ENCODE results near the gene TMTC2. TPM values are rescaled to one million over a fixed set of nuclear protein-coding genes. Genes with fewer than 3 reads are reported as not detected.

The TMTC2 gene
- total and polyA plus RNA-seq, 10 of the 15 experiments (the other 5 are each of a cell fraction or from before 2014, with no cell fraction given) = 0.14 to 9.7 (median 1.2) TPM

GRCh38 chr12:82688035-82688501 is 1.4 kb downstream of the TMTC2 start:
- peak overlapping the region; percentile 99 for H2AFZ ChIP-seq (ENCODE audit: control insufficient read depth, low read depth, low read length)
- BruUV-seq (replicated peaks) = no TSS peak
- peak overlapping the region; percentile 80 for H3K4me2 ChIP-seq (ENCODE audit: control insufficient read depth, insufficient read depth)
- POLR2A ChIA-PET = no interaction called here
- no peaks in the 10 kb centered on the region for H4K20me1 ChIP-seq (ENCODE audit: control insufficient read depth, insufficient read depth)
- SMC1A ChIA-PET (ENCODE audit: uncharacterized antibody, unreplicated experiment) = no interaction called here
- H3K4me3 ChIP-seq = peak overlapping the region; percentile 75
- H3K36me3 ChIP-seq (ENCODE audit: control insufficient read depth in 2 of 2, insufficient read depth in 2 of 2, low read length in 1 of 2) = no peaks in the 10 kb centered on the region
- CTCF ChIA-PET = interaction anchor here (0.5 kb wide), 1 partner anchor 18 kb away, joined by 6 read pairs; no protein-coding TSS in a partner anchor
- ATAC-seq = peak; percentile 2; the same call in 2 of the 3 replicates
- H3K27me3 ChIP-seq (replicated peaks in 1 of 2; ENCODE audit: control insufficient read depth in 2 of 2, insufficient read depth in 2 of 2, low read length in 1 of 2) = no peaks in the 10 kb centered on the region
- RAD21 ChIA-PET (ENCODE audit: unreplicated experiment) = interaction anchor here (1.8 kb wide), 1 partner anchor 160 kb away, joined by 10 read pairs; no protein-coding TSS in a partner anchor
- DNase-seq (ENCODE audit: low read depth, low spot score) = no peak
- H3K4me1 ChIP-seq (ENCODE audit: control insufficient read depth, insufficient read depth, low read length) = peaks cover under 1% of the 10 kb centered on the region; the same call in 1 of the 2 replicates
- intact Hi-C loops (cut with micrococcal nuclease; ENCODE audit: unreplicated experiment) = loop anchor here (5.0 to 10.0 kb wide), 5 partner anchors 287 to 1267 kb away; no protein-coding TSS in a partner anchor
- WGBS (ENCODE audit: insufficient coverage, insufficient replicate concordance, low lambda C conversion rate, missing lambda C conversion rate) = 6% methylated on average over 12 of the region's 12 CpGs
- peaks cover 3% of the 10 kb centered on the region for H3K79me2 ChIP-seq (ENCODE audit: control insufficient read depth, insufficient read depth, low read length)
- TF ChIP-seq, protein P1, sequence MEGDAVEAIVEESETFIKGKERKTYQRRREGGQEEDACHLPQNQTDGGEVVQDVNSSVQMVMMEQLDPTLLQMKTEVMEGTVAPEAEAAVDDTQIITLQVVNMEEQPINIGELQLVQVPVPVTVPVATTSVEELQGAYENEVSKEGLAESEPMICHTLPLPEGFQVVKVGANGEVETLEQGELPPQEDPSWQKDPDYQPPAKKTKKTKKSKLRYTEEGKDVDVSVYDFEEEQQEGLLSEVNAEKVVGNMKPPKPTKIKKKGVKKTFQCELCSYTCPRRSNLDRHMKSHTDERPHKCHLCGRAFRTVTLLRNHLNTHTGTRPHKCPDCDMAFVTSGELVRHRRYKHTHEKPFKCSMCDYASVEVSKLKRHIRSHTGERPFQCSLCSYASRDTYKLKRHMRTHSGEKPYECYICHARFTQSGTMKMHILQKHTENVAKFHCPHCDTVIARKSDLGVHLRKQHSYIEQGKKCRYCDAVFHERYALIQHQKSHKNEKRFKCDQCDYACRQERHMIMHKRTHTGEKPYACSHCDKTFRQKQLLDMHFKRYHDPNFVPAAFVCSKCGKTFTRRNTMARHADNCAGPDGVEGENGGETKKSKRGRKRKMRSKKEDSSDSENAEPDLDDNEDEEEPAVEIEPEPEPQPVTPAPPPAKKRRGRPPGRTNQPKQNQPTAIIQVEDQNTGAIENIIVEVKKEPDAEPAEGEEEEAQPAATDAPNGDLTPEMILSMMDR (IDR thresholded peaks at IDR 0.05 in 2 of 3, conservative IDR thresholded peaks at IDR 0.05 in 1 of 3; ENCODE audit: control insufficient read depth in 2 of 3, extremely low read depth in 1 of 3, insufficient read depth in 1 of 3, low read depth in 3 of 3, low read length in 3 of 3) = peak; percentile 15 to 19 (median 16); a peak in 4 of 6 replicates
- TF ChIP-seq CHD4 (IDR thresholded peaks at IDR 0.05) (no peak), MTA3 (IDR thresholded peaks at IDR 0.05; ENCODE audit: borderline replicate concordance, low read length) (no peak), RCOR1 (conservative IDR thresholded peaks at IDR 0.05; ENCODE audit: low read depth, low read length) (no peak), RAD21 (IDR thresholded peaks at IDR 0.05; ENCODE audit: insufficient read depth, low read depth, low read length) (0 out of 2 replicates have a peak, but pooled peaks have one; percentile 5), IKZF1 (conservative IDR thresholded peaks at IDR 0.05) (peak; percentile 14; the same call in 1 of the 2 replicates), RELB (IDR thresholded peaks at IDR 0.05; ENCODE audit: low read depth) (peak; percentile 61; the same call in 1 of the 2 replicates)
- in situ Hi-C loops (cut with MboI) = loop anchor here (5.0 kb wide), 2 partner anchors 1139 to 1814 kb away; no protein-coding TSS in a partner anchor
- peak overlapping the region; percentile 89 for H3K9ac ChIP-seq (ENCODE audit: control insufficient read depth, insufficient read depth, low read length)
- H3K27ac ChIP-seq (ENCODE audit: control insufficient read depth, insufficient read depth) = peak overlapping the region; percentile 94
- no peaks in the 10 kb centered on the region; the same call in 2 of the 3 replicates for H3K9me3 ChIP-seq (replicated peaks; ENCODE audit: control insufficient read depth, insufficient read depth, low read length)
- no peak for FAIRE-seq

Measured in GM12878 (cell line).